Testis (tissue), 3 donors: Measurements from ENCODE around the gene RIC1. TPM values are rescaled to one million over a fixed set of nuclear protein-coding genes. Genes with fewer than 3 reads are reported as not detected.

Experiments used
- DNase-seq: peaks from one replicate; pipeline ENCODE4 v3.0.0-alpha.2; 2019
- H3K27ac ChIP-seq, 2 donors: fragments of 200-600 bp; sonication (generic); one replicate each; pipeline ENCODE4 v1.5.1; 2019
- H3K27me3 ChIP-seq: fragments of 200-600 bp; sonication (generic); one replicate; pipeline ENCODE4 v1.5.1; 2019
- H3K36me3 ChIP-seq: fragments of 200-600 bp; sonication (generic); one replicate; pipeline ENCODE4 v1.5.1; 2017; ENCODE audit warnings: low read depth; ENCODE audit errors: missing control alignments
- H3K4me1 ChIP-seq: fragments of 200-600 bp; sonication (generic); one replicate; pipeline ENCODE4 v1.5.1; 2019
- H3K4me3 ChIP-seq, 2 donors: fragments of 200-600 bp; sonication (generic); one replicate each; pipeline ENCODE4 v1.5.1; 2017 to 2019
- H3K9me3 ChIP-seq: fragments of 200-600 bp; sonication (generic); one replicate; pipeline ENCODE4 v1.5.1; 2017
- CTCF ChIP-seq, 3 experiments: fragments of 450-650 bp in 2 of 3; fragments of 200-600 bp in 1 of 3; sonication (generic) in 1 of 3; IDR thresholded peaks; one replicate each; pipeline ENCODE4 v1.5.1; 2016 to 2019; ENCODE audit warnings: antibody characterized with exemption in 3 of 3, mild to moderate bottlenecking in 2 of 3, moderate library complexity in 1 of 3
- POLR2A ChIP-seq: fragments of 450-650 bp; IDR thresholded peaks from one replicate; pipeline ENCODE4 v1.6.1; 2017; ENCODE audit warnings: antibody characterized with exemption, mild to moderate bottlenecking, moderate library complexity
- WGBS, 2 donors: methylation state at CpG; one replicate each; pipeline ENCODE4 v1.1.5; 2018; 5-methylcytosine and 5-hydroxymethylcytosine counted together
- intact Hi-C: fragments of 100-400 bp; cut with DNase I; formaldehyde crosslinking; loops from one replicate; pipeline ENCODE4 v1.15.1; 2023; ENCODE audit warnings: low total_unique reads
- polyA plus RNA-seq: library from polyadenylated mRNA; stranded (reverse); fragments of 350-450 nt; fragmentation: Illumina TruSeq; extraction: RNeasy Lipid Tissue Mini Kit (QIAGEN cat#74804); gene quantifications from one replicate; pipeline ENCODE4 v1.2.3, GENCODE V29; 2014; ENCODE audit warnings: low read depth, low replicate concordance; ENCODE audit not compliant: insufficient read depth
- total RNA-seq, 2 donors: library from RNA; depleted of rRNA; stranded (reverse); fragments of >200 nt; gene quantifications; one replicate each; pipeline ENCODE4 v1.2.3, GENCODE V29; 2016

The RIC1 gene
- total and polyA plus RNA-seq, 3 donors from 2014 or later = 25.6 to 45.5 (median 44.0) TPM

DNA sequence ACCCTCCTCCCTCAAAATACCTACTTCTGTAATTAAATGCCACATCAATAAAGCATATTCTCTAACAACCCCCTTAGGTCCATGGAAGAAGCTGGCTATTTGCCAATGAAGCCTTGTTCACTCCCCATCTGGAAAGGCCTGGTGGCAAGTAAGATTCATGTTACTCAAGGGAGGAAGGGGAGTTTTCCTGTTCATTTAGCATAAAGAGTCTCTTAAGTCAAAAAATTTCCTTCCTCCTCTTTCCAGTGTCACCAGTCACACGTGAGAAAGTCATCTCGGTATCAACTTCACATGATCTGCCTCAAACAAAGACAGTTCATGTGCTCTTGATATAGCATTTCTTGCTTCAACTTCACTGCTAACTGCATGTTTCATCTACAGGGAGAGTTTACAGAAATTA is 32.7 kb upstream of the RIC1 start:
- no peaks in the 10 kb centered on the region for H3K4me1 ChIP-seq
- no peak overlapping the region for H3K27ac ChIP-seq
- no peak for TF ChIP-seq CTCF (IDR thresholded peaks at IDR 0.05)
- no peak for TF ChIP-seq POLR2A
- no peak overlapping the region for H3K4me3 ChIP-seq
- no peak for DNase-seq
- intact Hi-C loops = loop anchor here (10.0 kb wide), 1 partner anchor 151 kb away; no protein-coding TSS in a partner anchor
- H3K27me3 ChIP-seq = no peaks in the 10 kb centered on the region
- H3K36me3 ChIP-seq = no peaks in the 10 kb centered on the region
- WGBS, 2 donors = 35 to 50% methylated on average over 2 of the region's 2 CpGs
- H3K9me3 ChIP-seq = no peaks in the 10 kb centered on the region

GRCh38 chr9:5608298-5609225 is 20.3 kb upstream of the RIC1 start:
- H3K36me3 ChIP-seq = no peaks in the 10 kb centered on the region
- no peaks in the 10 kb centered on the region for H3K9me3 ChIP-seq
- no peaks in the 10 kb centered on the region for H3K27me3 ChIP-seq
- DNase-seq = no peak
- no peak for TF ChIP-seq POLR2A
- TF ChIP-seq CTCF (IDR thresholded peaks at IDR 0.05) = no peak
- no peaks in the 10 kb centered on the region for H3K4me1 ChIP-seq
- peak overlapping the region; percentile 24 to 36 for H3K4me3 ChIP-seq
- H3K27ac ChIP-seq = peak overlapping the region in 1 of 2 donors; percentile 70
- intact Hi-C loops = no loop called here
- 41 to 45% methylated on average over 6 of the region's 6 CpGs for WGBS, 2 donors

DNA sequence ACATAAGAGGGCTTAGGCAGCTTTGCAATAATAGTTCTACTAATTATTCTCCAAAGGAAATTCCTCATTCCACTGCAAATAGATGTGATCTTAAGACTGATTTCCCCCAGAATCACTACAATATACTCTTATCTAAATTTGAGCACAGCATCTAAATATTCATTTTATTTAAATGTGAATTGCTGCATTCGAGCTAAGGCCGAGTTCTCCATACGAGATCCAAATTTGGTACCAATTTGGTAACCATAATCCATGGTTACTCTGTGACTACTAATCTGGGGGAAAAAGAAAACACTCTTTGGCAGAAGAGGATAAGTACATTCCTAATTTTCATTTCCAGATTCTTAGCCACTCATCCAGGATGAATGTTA is 19.7 kb upstream of the RIC1 start:
- intact Hi-C loops = no loop called here
- Histone ChIP-seq H3K36me3 (no peaks in the 10 kb centered on the region), H3K4me1 (no peaks in the 10 kb centered on the region), H3K4me3 (peak overlapping the region in 1 of 2 donors; percentile 36), H3K9me3 (no peaks in the 10 kb centered on the region), H3K27me3 (no peaks in the 10 kb centered on the region), H3K27ac (peak overlapping the region in 1 of 2 donors; percentile 70)
- 46 to 56% methylated on average over 3 of the region's 3 CpGs for WGBS, 2 donors
- no peak for DNase-seq
- no peak for TF ChIP-seq POLR2A
- no peak for TF ChIP-seq CTCF (IDR thresholded peaks at IDR 0.05)

DNA sequence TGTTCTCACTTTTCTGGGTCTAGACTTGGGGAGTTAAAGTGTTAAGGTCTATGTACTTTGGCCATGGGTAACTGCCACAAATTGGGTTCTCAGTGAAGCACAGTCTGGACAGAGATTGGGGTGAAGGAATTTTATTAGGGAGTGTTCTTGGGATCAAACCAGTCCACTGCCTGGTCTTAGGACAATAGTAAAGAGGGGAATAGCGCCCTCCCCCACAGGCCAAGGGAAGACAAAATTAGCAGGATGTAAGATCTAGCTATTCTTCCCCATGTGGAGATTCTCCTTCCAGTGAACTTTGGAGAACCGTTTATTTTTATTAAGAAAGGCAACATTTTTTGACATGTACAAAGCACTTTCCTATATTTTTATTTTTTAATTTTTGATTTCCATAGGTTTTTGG is 18.4 kb upstream of the RIC1 start:
- Histone ChIP-seq H3K4me1 (no peaks in the 10 kb centered on the region), H3K4me3 (no peak overlapping the region), H3K9me3 (no peaks in the 10 kb centered on the region), H3K36me3 (no peaks in the 10 kb centered on the region), H3K27ac (no peak overlapping the region), H3K27me3 (no peaks in the 10 kb centered on the region)
- 52 to 70% methylated on average over 2 of the region's 2 CpGs for WGBS, 2 donors
- DNase-seq = no peak
- intact Hi-C loops = no loop called here
- no peak for TF ChIP-seq POLR2A
- TF ChIP-seq CTCF (IDR thresholded peaks at IDR 0.05) = no peak
